CD4-positive, alpha-beta T cell treated with Interleukin-12 subunit alpha and Interleukin-12 subunit beta, for 1 hour (primary cell): Measurements from ENCODE around the gene KLF5.

Experiments used
- DNase-seq: peaks from one replicate; pipeline ENCODE4 v3.0.0-alpha.2; 2020

The KLF5 gene

GRCh38 chr13:73060251-73061160, 1.7 kb downstream of the KLF5 start:
- no peak for DNase-seq

DNA sequence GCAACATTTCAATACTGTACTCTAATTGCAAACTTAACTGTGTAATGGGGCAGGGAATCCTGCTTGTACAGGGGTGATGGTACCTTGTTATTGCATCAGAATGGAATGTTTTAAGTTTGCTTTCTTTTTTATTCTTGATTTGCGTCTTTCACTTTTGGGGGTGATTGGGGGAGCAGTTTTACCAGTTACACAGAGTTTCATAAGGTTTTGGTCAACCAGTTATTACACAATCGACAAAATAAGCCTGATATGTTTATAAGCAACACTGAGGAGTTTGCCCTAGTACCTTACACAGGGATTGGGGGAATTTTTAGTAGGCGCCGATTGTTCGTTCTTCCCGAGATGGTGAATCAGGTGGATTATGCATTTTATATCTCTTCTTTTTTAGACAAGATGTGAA, 2.7 kb downstream of the KLF5 start:
- no peak for DNase-seq

GRCh38 chr13:73061876-73062275, 3.1 kb downstream of the KLF5 start:
- no peak for DNase-seq

DNA sequence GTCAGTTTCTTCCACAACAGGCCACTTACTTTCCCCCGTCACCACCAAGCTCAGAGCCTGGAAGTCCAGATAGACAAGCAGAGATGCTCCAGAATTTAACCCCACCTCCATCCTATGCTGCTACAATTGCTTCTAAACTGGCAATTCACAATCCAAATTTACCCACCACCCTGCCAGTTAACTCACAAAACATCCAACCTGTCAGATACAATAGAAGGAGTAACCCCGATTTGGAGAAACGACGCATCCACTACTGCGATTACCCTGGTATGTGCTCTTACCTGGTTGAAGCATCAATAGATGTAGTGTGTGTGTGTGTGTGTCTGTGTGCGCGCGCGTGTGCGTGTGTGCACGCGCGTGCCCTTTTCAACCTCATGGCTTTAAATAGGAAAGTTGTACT, 3.7 kb downstream of the KLF5 start:
- DNase-seq = no peak

DNA sequence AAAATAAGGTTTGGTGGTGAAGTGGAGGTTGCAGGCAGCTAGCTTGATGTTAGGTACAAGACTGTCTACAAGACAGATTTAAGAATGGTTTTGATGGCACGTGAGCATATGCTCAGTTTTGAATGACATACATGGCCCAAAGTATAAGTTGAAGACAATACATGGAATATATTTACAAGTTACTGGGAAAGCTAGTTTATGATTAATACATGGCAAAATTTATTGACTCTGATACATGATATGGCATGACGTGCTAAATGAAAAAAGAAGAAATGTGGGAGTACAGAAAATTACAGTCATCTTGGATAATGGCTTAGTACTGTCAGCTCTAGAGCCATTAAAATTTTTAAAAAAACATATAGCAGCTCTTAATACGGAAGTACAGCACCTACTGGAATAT, 4.4 kb downstream of the KLF5 start:
- no peak for DNase-seq

DNA sequence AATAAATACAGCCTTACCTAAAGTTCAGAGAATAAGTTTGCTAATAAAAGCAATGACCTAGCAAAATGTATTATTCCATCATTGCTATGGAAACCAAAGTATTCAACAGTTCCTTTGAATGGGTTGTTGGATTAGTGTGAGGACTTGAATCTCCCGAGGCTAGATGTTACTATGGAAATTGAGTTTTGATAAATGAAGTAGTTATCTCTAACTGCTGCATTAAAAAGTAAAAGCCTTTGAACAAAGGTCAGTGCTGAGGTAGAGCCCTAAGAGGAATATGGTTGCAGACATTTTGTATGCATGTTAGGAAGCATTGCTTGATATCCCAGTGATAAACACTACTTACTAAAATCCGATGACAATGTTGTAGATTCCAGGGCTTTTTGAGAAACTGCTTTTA, 6.2 kb downstream of the KLF5 start:
- no peak for DNase-seq

GRCh38 chr13:73065665-73066340, 7.0 kb downstream of the KLF5 start:
- no peak for DNase-seq

GRCh38 chr13:73069206-73069805, 10.5 kb downstream of the KLF5 start:
- no peak for DNase-seq

DNA sequence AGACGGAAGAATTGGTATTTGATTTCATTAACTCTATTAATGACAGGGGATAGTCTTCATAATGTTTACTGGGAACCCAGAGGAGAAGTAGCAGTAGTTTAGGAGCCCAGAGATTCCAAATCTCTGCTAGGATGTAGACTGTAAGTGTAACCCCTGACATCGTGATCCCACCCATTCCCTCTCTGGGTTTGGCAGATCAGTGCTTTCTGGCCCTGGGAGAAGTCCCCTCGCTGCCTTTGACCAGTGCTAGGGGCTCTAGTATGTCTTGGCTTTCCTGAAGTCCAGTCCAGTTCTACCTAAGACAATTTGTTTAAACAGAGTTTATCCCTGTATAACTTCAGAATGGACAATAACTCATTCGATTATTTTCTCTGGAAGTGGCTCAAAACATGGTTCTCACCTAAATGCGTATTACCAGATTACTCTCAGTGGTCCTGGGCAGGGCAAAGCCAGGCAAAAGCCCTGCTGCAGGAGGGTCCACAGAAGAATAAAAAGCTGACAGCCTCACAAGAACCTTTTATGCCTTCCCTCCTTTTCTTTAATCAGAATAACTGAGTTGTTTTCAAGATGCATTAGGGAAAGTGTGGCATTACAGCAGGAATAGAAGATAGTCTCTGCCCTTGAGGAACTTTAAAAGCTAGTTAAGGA, 11.8 kb downstream of the KLF5 start:
- DNase-seq = no peak

GRCh38 chr13:73072239-73072900, 13.6 kb downstream of the KLF5 start:
- DNase-seq = no peak

DNA sequence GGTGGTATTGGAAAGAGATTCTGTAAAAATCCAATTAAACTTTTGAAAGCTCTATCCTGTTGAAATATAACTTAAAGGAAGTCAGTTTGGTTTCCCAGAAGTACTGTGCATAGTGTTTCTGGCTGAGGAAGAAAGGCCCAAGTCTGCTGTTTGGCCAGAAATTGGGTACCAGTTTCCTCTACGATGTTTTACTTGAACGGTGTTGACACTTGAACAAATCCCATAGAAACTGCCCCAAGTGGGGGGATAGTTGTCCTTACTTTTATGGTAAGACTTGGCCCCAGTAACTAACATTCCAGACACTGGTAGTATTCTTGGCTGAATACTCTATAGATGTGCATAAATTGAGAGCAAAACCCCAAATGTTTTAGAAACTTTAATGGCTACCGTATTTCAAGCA, 14.2 kb downstream of the KLF5 start:
- DNase-seq = no peak

GRCh38 chr13:73074014-73074413, 15.2 kb downstream of the KLF5 start:
- DNase-seq = no peak

GRCh38 chr13:73074926-73075325, 16.1 kb downstream of the KLF5 start:
- no peak for DNase-seq

DNA sequence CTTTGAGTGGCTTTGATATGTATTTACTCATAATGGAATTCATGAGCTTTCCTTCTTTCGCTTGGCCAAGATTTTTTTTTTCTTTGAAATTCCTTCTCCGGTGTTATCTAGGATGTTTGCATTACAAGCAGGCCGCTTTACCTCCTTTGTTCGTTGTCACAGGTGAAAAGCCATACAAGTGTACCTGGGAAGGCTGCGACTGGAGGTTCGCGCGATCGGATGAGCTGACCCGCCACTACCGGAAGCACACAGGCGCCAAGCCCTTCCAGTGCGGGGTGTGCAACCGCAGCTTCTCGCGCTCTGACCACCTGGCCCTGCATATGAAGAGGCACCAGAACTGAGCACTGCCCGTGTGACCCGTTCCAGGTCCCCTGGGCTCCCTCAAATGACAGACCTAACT, 16.7 kb downstream of the KLF5 start:
- DNase-seq = no peak

DNA sequence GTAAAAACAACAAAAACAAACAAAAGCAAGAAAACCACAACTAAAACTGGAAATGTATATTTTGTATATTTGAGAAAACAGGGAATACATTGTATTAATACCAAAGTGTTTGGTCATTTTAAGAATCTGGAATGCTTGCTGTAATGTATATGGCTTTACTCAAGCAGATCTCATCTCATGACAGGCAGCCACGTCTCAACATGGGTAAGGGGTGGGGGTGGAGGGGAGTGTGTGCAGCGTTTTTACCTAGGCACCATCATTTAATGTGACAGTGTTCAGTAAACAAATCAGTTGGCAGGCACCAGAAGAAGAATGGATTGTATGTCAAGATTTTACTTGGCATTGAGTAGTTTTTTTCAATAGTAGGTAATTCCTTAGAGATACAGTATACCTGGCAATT, 17.1 kb downstream of the KLF5 start:
- DNase-seq = no peak

DNA sequence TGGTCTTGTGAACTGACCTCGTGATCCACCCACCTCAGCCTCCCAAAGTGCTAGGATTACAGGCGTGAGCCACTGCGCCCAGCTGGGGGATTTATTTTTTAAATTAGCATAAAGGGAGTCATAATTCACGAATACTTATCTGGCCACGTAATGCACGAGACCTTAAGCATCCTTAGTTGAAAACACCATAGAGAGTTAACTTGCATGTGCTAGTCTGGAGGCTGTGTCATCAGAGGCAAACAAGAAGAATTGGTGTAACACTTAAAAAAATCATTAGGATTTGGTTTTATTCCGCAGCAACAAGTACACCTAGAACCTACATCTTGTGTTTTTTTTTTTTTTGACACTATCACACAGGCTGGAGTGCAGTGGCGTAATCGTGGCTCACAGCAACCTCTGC, 19.1 kb downstream of the KLF5 start:
- no peak for DNase-seq

- no peak for DNase-seq
These were observed 20.6 kb downstream of the KLF5 start for GRCh38 chr13:73079359-73079758.

- DNase-seq = no peak
These were observed 22.6 kb downstream of the KLF5 start for GRCh38 chr13:73081256-73081915.

GRCh38 chr13:73082471-73082870, 23.7 kb downstream of the KLF5 start:
- no peak for DNase-seq

DNA sequence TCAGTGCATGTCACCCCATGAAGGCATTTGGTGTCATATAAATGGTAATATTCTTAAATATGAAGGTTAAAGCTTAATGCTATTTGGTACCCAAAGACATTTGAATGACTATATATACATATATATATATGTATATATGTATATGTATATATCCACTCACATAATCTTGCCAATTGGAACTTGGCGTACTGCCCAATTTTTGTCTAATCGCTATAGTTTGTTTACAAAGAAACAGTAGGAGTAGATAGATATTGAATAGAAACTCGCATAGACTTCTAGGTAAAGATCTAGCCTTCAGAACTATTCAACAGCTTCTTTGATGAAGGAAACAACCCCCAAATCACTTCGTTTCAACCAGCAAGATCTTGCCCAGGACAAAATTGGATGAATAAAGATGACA, 24.1 kb downstream of the KLF5 start:
- no peak for DNase-seq

DNA sequence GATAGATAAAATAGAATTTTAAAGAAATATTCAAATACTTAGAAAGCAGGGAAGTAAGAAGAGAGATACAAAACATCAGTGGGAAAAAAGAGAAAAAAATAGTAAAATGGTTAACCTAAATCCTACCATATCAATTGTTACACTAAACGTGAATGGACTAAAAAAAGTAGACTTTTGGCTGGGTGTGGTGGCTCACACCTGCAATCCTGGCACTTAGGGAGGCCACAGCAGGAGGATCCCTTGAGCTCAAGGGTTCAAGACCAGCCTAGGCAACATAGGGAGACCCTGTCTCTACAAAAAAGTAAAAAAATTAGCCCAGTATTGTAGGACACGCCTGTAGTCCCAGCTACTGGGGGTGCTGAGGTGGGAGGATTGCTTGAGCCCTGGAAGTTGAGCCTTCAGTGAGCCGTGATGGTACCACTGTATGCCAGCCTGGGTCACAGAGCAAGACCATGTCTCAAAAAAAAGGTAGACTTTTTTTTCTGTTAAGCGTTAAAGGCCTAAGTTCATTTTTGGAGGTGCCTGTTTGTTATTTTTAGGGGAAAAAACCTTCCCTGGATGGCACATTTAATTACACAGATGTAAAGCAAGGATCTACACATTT, 29.6 kb downstream of the KLF5 start:
- no peak for DNase-seq

DNA sequence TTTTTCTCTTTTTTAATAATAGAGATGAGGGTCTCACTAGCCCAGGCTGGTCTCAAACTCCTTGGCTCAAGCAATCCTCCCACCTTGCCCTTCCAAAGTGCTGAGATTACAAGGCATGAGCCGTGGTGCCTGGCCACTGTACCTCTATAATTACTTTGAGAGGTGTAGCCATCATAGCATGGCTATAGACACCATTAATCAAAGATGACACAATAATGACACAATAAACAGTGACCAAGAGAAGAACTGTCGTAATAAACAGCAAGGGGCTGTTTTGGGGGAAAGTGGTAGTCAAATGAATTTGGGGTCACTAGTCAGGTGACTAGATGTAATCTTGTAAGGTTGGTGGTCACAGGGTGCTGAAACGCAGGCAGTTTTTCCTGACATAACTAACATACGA, 30.4 kb downstream of the KLF5 start:
- no peak for DNase-seq
